Measurements from ENCODE around the gene PIEZO2.

The PIEZO2 gene

GRCh38 chr18:10860382-10860781 lies 289.0 kb downstream of the PIEZO2 start:
- H2AFZ ChIP-seq (ENCODE audit: insufficient read depth, low read length, poor library complexity): no peak overlapping the region
- no peaks in the 10 kb centered on the region for H3K36me3 ChIP-seq (ENCODE audit: control insufficient read depth in 1 of 2, insufficient read depth in 2 of 2, low read length in 2 of 2)
- no peaks in the 10 kb centered on the region for H3K9me3 ChIP-seq (ENCODE audit: insufficient read depth, low read depth, low read length)
- no peaks in the 10 kb centered on the region for H3K79me2 ChIP-seq (ENCODE audit: control insufficient read depth, insufficient read depth, low read length, poor library complexity)
- no peak overlapping the region for H3K4ac ChIP-seq (ENCODE audit: low read depth, low read length)
- H3K27me3 ChIP-seq (ENCODE audit: insufficient read depth, low read length): no peaks in the 10 kb centered on the region
- no peak overlapping the region for H3K9ac ChIP-seq (ENCODE audit: low read length)
- no peak overlapping the region for H4K12ac ChIP-seq (ENCODE audit: low read depth, low read length)
- H4K8ac ChIP-seq (ENCODE audit: low read depth, low read length): no peak overlapping the region
- no peak overlapping the region for H4K91ac ChIP-seq (ENCODE audit: low read depth, low read length)
- no peak for DNase-seq
- H3K23ac ChIP-seq (ENCODE audit: low read length): no peak overlapping the region
- H2BK120ac ChIP-seq (ENCODE audit: insufficient read depth, low read length, poor library complexity): no peak overlapping the region
- WGBS (ENCODE audit: extremely low coverage, insufficient coverage, insufficient read length): no CpG with 5 or more reads among the region's 4 CpGs
- no peaks in the 10 kb centered on the region for H3K79me1 ChIP-seq (ENCODE audit: low read length)
- H3K4me1 ChIP-seq (ENCODE audit: control insufficient read depth in 1 of 2, insufficient read depth in 2 of 2, low read length in 2 of 2): no peaks in the 10 kb centered on the region
- no peak overlapping the region for H3K14ac ChIP-seq (ENCODE audit: low read length)
- H2AK5ac ChIP-seq (ENCODE audit: low read length): no peak overlapping the region
- H3K4me2 ChIP-seq (ENCODE audit: low read length): no peak overlapping the region
- H2BK12ac ChIP-seq (ENCODE audit: low read length): no peak overlapping the region
- no peak overlapping the region for H2BK5ac ChIP-seq (ENCODE audit: low read depth, low read length, poor library complexity)
- no peak overlapping the region for H3K4me3 ChIP-seq (ENCODE audit: low read depth, low read length)
- no peak overlapping the region for H3K18ac ChIP-seq (ENCODE audit: low read length)
- H3K27ac ChIP-seq (ENCODE audit: low read depth, low read length): no peak overlapping the region

DNA sequence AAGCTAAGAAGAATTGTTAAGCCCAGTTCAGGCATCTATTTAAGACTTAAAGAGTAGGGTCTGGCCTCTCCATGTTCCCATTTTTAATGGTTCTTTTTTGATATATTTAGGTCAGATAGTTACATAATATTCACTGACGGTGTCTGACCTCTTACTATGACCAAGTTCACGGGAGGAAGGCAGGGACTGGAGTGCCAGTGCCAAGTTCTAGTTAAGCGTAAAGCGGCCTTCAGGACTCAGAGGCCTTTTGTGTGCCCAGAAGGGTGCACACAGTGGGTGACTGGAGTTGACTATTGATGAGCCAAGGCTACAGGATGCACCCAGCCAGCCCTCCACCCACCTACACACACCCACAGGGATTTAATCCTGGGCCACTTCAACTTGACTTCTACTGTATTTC lies 290.9 kb downstream of the PIEZO2 start:
- no peak overlapping the region for H3K23ac ChIP-seq (ENCODE audit: low read length)
- H3K18ac ChIP-seq (ENCODE audit: low read length): no peak overlapping the region
- no peaks in the 10 kb centered on the region for H3K36me3 ChIP-seq (ENCODE audit: control insufficient read depth in 1 of 2, insufficient read depth in 2 of 2, low read length in 2 of 2)
- no peaks in the 10 kb centered on the region for H3K79me2 ChIP-seq (ENCODE audit: control insufficient read depth, insufficient read depth, low read length, poor library complexity)
- no peak overlapping the region for H3K4me3 ChIP-seq (ENCODE audit: low read depth, low read length)
- no peak overlapping the region for H2BK5ac ChIP-seq (ENCODE audit: low read depth, low read length, poor library complexity)
- H4K91ac ChIP-seq (ENCODE audit: low read depth, low read length): no peak overlapping the region
- H3K4me2 ChIP-seq (ENCODE audit: low read length): no peak overlapping the region
- no peak overlapping the region for H4K12ac ChIP-seq (ENCODE audit: low read depth, low read length)
- H4K8ac ChIP-seq (ENCODE audit: low read depth, low read length): no peak overlapping the region
- DNase-seq: no peak
- H2BK12ac ChIP-seq (ENCODE audit: low read length): no peak overlapping the region
- no peak overlapping the region for H2AK5ac ChIP-seq (ENCODE audit: low read length)
- WGBS (ENCODE audit: extremely low coverage, insufficient coverage, insufficient read length): no CpG with 5 or more reads among the region's 4 CpGs
- no peak overlapping the region for H3K4ac ChIP-seq (ENCODE audit: low read depth, low read length)
- H3K9me3 ChIP-seq (ENCODE audit: insufficient read depth, low read depth, low read length): no peaks in the 10 kb centered on the region
- H3K14ac ChIP-seq (ENCODE audit: low read length): no peak overlapping the region
- no peak overlapping the region for H2AFZ ChIP-seq (ENCODE audit: insufficient read depth, low read length, poor library complexity)
- H3K79me1 ChIP-seq (ENCODE audit: low read length): no peaks in the 10 kb centered on the region
- H3K9ac ChIP-seq (ENCODE audit: low read length): no peak overlapping the region
- no peak overlapping the region for H3K27ac ChIP-seq (ENCODE audit: low read depth, low read length)
- no peak overlapping the region for H2BK120ac ChIP-seq (ENCODE audit: insufficient read depth, low read length, poor library complexity)
- no peaks in the 10 kb centered on the region for H3K4me1 ChIP-seq (ENCODE audit: control insufficient read depth in 1 of 2, insufficient read depth in 2 of 2, low read length in 2 of 2)
- no peaks in the 10 kb centered on the region for H3K27me3 ChIP-seq (ENCODE audit: insufficient read depth, low read length)

DNA sequence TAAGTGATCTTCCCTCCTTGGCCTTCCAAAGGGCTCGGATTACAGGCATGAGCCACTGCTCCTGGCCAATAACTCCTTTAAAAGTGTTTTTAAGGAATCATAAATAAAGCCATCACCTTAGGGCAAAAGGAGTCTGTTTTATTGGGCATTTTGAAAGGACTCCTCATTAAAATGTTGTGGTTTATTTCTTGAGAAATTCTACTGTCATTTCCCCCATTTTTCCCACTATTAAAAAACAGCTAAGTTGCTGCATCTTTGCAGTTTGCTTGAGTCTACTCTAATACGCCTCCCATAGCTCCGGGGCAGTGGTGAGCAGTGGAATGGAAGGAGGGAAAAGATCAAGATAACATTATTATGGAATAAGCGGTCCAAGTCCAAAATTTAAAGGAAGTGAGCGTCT lies 293.2 kb downstream of the PIEZO2 start:
- no peak overlapping the region for H3K9ac ChIP-seq (ENCODE audit: low read length)
- H3K4me2 ChIP-seq (ENCODE audit: low read length): no peak overlapping the region
- no peak overlapping the region for H4K91ac ChIP-seq (ENCODE audit: low read depth, low read length)
- H3K4me3 ChIP-seq (ENCODE audit: low read depth, low read length): no peak overlapping the region
- H2AK5ac ChIP-seq (ENCODE audit: low read length): no peak overlapping the region
- H2BK120ac ChIP-seq (ENCODE audit: insufficient read depth, low read length, poor library complexity): no peak overlapping the region
- WGBS (ENCODE audit: extremely low coverage, insufficient coverage, insufficient read length): no CpG with 5 or more reads among the region's 5 CpGs
- H3K23ac ChIP-seq (ENCODE audit: low read length): no peak overlapping the region
- H4K12ac ChIP-seq (ENCODE audit: low read depth, low read length): no peak overlapping the region
- H3K14ac ChIP-seq (ENCODE audit: low read length): no peak overlapping the region
- H3K79me2 ChIP-seq (ENCODE audit: control insufficient read depth, insufficient read depth, low read length, poor library complexity): no peaks in the 10 kb centered on the region
- no peaks in the 10 kb centered on the region for H3K36me3 ChIP-seq (ENCODE audit: control insufficient read depth in 1 of 2, insufficient read depth in 2 of 2, low read length in 2 of 2)
- H3K27ac ChIP-seq (ENCODE audit: low read depth, low read length): no peak overlapping the region
- H3K79me1 ChIP-seq (ENCODE audit: low read length): no peaks in the 10 kb centered on the region
- H2BK12ac ChIP-seq (ENCODE audit: low read length): no peak overlapping the region
- H3K27me3 ChIP-seq (ENCODE audit: insufficient read depth, low read length): no peaks in the 10 kb centered on the region
- H3K18ac ChIP-seq (ENCODE audit: low read length): no peak overlapping the region
- DNase-seq: no peak
- H3K9me3 ChIP-seq (ENCODE audit: insufficient read depth, low read depth, low read length): no peaks in the 10 kb centered on the region
- no peak overlapping the region for H2AFZ ChIP-seq (ENCODE audit: insufficient read depth, low read length, poor library complexity)
- no peak overlapping the region for H3K4ac ChIP-seq (ENCODE audit: low read depth, low read length)
- no peak overlapping the region for H2BK5ac ChIP-seq (ENCODE audit: low read depth, low read length, poor library complexity)
- no peak overlapping the region for H4K8ac ChIP-seq (ENCODE audit: low read depth, low read length)
- no peaks in the 10 kb centered on the region for H3K4me1 ChIP-seq (ENCODE audit: control insufficient read depth in 1 of 2, insufficient read depth in 2 of 2, low read length in 2 of 2)

- Histone ChIP-seq H3K36me3 (ENCODE audit: control insufficient read depth in 1 of 2, insufficient read depth in 2 of 2, low read length in 2 of 2) (no peaks in the 10 kb centered on the region), H3K4me3 (ENCODE audit: low read depth, low read length) (no peak overlapping the region), H3K9me3 (ENCODE audit: insufficient read depth, low read depth, low read length) (no peaks in the 10 kb centered on the region), H4K8ac (ENCODE audit: low read depth, low read length) (no peak overlapping the region), H4K12ac (ENCODE audit: low read depth, low read length) (no peak overlapping the region), H2BK12ac (ENCODE audit: low read length) (no peak overlapping the region), H3K4me1 (ENCODE audit: control insufficient read depth in 1 of 2, insufficient read depth in 2 of 2, low read length in 2 of 2) (no peaks in the 10 kb centered on the region), H2AK5ac (ENCODE audit: low read length) (no peak overlapping the region), H3K79me1 (ENCODE audit: low read length) (no peaks in the 10 kb centered on the region), H2BK5ac (ENCODE audit: low read depth, low read length, poor library complexity) (no peak overlapping the region), H3K27me3 (ENCODE audit: insufficient read depth, low read length) (no peaks in the 10 kb centered on the region), H3K14ac (ENCODE audit: low read length) (no peak overlapping the region), H3K18ac (ENCODE audit: low read length) (no peak overlapping the region), H2AFZ (ENCODE audit: insufficient read depth, low read length, poor library complexity) (no peak overlapping the region), H3K27ac (ENCODE audit: low read depth, low read length) (no peak overlapping the region), H3K4me2 (ENCODE audit: low read length) (no peak overlapping the region), H3K9ac (ENCODE audit: low read length) (no peak overlapping the region), H3K23ac (ENCODE audit: low read length) (no peak overlapping the region), H4K91ac (ENCODE audit: low read depth, low read length) (no peak overlapping the region), H2BK120ac (ENCODE audit: insufficient read depth, low read length, poor library complexity) (no peak overlapping the region), H3K4ac (ENCODE audit: low read depth, low read length) (no peak overlapping the region), H3K79me2 (ENCODE audit: control insufficient read depth, insufficient read depth, low read length, poor library complexity) (no peaks in the 10 kb centered on the region)
- no peak for DNase-seq
- WGBS (ENCODE audit: extremely low coverage, insufficient coverage, insufficient read length): no CpG with 5 or more reads among the region's 11 CpGs
These were observed 296.7 kb downstream of the PIEZO2 start for GRCh38 chr18:10852385-10853303.
